GM12878 (cell line): ENCODE results near the gene PROM1.

Source experiments
- ASH2L ChIP-seq: fragments of 300-600, 200-600 bp; sonication (generic); IDR thresholded peaks from 2 replicates; pipeline ENCODE4 v1.6.1; 2017; ENCODE audit warnings: low read depth, mild to moderate bottlenecking, borderline replicate concordance
- CHD2 ChIP-seq: IDR thresholded peaks from 2 replicates; pipeline ENCODE4 v1.6.1; 2011; ENCODE audit warnings: low read depth, low read length, improper control_type of control experiment, borderline replicate concordance
- GATAD2B ChIP-seq: fragments of 450-650 bp; conservative IDR thresholded peaks from 2 replicates; pipeline ENCODE4 v1.6.1; 2017; ENCODE audit warnings: low read depth, mild to moderate bottlenecking, moderate library complexity
- TF ChIP-seq, protein P1 (sequence below): IDR thresholded peaks from 2 replicates; pipeline ENCODE4 v1.6.1; 2011; ENCODE audit warnings: low read depth, low read length, improper control_type of control experiment, borderline replicate concordance
- TF ChIP-seq, protein P2 (sequence below): IDR thresholded peaks from 2 replicates; pipeline ENCODE4 v1.6.1; 2012; ENCODE audit warnings: low read depth, low read length, improper control_type of control experiment

DNA sequence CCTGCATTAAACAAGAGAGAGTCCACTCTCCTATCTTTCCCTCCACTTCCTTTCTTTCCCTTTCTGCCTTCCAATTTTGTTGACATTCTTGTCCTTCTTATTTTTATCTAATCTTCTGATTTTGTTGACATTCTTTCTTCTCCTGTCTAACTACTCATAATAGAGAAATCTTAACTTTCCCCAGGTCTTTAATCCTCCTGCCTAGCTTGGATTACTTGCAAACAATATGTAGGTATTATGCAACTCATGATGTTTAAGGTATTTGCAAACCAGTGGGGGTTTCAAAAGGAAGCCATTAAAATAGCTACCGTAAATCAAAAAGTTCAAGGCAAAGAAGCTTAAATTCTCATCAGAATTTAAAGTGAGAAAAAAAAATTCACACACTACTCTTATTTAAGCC is 53.9 kb downstream of the PROM1 start:
- no peak for TF ChIP-seq ASH2L
- TF ChIP-seq, protein P1, sequence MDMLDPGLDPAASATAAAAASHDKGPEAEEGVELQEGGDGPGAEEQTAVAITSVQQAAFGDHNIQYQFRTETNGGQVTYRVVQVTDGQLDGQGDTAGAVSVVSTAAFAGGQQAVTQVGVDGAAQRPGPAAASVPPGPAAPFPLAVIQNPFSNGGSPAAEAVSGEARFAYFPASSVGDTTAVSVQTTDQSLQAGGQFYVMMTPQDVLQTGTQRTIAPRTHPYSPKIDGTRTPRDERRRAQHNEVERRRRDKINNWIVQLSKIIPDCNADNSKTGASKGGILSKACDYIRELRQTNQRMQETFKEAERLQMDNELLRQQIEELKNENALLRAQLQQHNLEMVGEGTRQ = no peak
- TF ChIP-seq, protein P2, sequence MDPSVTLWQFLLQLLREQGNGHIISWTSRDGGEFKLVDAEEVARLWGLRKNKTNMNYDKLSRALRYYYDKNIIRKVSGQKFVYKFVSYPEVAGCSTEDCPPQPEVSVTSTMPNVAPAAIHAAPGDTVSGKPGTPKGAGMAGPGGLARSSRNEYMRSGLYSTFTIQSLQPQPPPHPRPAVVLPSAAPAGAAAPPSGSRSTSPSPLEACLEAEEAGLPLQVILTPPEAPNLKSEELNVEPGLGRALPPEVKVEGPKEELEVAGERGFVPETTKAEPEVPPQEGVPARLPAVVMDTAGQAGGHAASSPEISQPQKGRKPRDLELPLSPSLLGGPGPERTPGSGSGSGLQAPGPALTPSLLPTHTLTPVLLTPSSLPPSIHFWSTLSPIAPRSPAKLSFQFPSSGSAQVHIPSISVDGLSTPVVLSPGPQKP = no peak
- no peak for TF ChIP-seq GATAD2B
- TF ChIP-seq CHD2 = no peak
